HG02938 (cell line): ENCODE data around the gene CCL7.

Experiments used
- ATAC-seq: cut with Tn5 transposase; IDR thresholded peaks from one replicate; pipeline ENCODE4 v1.9.1; 2021; ENCODE audit warnings: mild to moderate bottlenecking, moderate library complexity; ENCODE audit not compliant: unreplicated experiment

CCL7 gene

DNA sequence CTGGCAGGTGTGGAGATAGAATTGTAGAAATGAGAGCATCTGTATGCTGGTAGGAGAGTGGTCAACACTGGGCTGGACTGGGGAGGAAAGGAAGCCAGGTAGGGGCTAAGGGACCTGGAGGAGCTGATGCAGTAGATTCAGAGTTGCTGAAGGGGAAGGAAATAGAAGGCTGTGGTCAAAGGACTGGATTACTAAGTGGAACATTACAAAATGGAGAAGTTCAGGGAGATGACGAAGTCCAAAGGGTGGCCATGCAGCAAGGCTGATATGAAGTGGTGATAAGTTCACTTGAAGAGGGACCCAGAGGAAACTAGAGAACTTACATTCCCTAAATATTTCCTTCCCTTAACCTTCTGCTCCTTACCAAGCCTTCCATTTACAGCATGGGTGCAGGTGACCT is 23.6 kb upstream of the CCL7 start:
- ATAC-seq = no peak

DNA sequence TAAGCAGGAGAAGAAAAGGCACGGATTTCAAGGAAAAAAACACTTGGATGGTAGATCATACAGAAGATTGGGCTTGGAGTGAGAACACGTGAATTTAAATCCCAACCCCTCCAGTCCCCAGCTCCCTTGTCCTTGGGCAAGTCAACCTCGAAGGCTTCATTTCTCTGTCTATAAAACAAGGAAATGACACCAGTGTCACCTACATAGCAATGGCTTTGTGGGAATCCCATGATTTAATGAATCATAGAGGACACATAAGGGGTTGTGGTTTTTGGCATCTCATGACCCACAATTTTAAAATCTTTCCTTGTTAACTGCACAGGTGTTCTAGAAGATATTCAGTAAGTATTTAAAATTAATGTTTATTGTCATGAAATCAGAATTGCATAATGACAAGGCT is 23.1 kb upstream of the CCL7 start:
- no peak for ATAC-seq

DNA sequence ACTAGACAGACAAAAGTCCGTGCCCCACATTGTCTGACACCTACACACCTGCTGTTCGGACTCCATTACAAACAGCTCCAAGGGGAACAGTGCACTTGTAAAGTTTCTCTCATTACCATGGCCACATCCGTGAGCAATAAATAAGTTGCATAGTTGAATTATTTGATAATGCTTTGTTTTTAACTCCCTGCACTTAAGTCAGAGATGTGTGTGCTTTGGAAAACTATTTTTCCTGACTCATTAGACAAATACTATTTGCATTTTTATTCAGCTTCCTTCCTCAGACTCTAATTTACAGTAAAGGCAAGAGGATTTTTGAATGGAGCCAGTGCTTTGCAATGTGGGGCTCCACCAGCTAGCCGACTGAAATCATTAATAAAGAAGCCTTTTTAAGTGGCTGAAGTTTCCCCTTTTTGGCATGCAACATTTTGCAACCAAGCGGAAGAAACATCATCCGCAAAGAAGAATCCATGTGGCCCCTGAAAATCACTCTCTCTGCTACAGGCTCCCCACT is 21.5 kb upstream of the CCL7 start:
- ATAC-seq = no peak

DNA sequence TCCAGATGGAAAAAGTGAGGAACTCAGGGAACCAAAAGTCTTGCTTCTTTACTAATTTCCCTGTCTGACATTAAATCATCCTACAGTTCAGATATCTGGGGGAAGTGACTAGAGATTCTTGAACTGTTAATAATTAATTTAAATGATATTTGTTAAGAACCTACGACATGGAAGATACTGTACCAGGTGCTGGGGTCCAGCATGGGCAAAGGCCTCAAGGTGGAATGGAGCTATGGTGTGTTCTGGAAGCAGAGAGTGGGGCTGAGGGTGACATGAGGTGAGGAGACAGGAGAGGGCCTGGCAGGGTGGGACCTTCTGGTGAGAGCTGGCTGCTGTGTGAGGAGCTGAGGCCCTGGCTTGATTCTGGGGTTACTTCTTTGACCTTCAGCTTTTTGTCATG is 21.0 kb upstream of the CCL7 start:
- ATAC-seq = no peak

DNA sequence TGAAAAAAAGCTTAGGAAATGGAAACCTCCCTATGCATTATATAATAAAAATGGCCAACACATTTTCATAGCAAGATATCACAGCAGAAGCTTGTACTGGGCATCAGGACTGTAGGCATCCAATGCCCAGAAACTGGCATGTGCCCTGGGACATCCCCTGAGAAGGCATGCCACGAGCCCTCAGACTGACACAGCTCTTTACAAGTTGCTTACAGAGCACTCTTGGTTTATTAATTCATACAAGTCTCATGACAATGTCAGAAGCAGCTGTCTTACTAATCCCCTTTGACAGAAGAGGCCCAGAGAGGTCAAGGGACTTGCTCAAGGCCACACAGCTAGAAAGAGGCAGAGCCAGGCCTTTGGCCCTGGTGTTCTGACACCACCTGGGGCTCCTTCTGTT is 20.5 kb upstream of the CCL7 start:
- ATAC-seq = no peak

DNA sequence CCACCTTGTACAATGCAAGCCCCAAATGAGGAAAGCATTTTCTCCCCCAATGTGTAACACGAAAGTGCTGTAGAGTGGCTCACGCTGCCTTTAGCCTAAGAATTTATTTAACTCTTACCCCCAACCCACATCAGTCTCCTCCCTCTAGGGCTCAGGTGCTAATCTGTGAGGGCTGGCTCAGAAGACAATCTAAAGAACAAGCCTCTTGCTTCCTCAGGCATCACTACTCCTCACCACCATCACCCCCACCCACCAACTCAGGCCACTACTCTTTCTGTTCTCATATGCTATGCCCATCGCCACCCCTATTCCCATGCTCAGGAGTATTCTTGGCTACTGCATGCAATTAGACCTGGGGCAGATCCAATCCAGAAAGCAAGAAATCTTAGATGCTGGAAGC is 18.8 kb upstream of the CCL7 start:
- ATAC-seq = no peak

DNA sequence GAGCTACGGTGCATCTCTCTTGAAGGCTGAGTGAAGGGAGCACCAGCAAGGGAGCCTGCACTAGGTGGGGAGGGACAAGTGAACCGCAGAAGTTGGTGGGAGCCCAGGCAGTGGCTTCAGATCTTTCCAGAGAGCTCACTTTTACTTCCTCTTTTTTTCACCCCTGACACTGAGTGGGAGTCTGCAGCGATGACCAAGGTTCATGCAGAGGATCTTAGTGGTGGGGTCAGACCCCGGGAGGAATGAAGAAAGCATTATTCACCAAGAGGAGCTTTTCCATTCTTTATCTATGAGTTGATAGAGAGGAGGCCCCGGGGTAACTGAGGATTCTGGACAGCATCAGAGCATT is 18.0 kb upstream of the CCL7 start:
- ATAC-seq = no peak

DNA sequence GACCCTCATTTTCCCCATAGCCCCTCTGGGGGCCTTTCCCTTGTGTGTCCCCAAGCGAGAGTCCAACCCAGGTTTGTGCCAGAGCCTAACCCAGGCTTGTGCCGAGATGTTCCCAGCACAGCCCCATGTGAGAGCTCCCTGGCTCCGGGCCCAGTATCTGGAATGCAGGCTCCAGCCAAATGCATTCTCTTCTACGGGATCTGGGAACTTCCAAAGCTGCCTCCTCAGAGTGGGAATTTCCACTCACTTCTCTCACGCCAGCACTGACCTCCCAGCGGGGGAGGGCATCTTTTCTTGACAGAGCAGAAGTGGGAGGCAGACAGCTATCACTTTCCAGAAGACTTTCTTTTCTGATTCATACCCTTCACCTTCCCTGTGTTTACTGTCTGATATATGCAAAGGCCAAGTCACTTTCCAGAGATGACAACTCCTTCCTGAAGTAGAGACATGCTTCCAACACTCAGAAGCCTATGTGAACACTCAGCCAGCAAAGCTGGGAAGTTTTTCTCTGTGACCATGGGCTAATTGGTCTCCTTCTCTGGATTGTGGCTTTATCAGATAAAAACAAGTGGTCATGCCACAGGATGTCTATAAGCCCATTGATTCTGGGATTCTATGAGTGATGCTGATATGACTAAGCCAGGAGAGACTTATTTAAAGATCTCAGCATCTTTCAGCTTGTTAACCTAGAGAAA is 17.4 kb upstream of the CCL7 start:
- no peak for ATAC-seq

DNA sequence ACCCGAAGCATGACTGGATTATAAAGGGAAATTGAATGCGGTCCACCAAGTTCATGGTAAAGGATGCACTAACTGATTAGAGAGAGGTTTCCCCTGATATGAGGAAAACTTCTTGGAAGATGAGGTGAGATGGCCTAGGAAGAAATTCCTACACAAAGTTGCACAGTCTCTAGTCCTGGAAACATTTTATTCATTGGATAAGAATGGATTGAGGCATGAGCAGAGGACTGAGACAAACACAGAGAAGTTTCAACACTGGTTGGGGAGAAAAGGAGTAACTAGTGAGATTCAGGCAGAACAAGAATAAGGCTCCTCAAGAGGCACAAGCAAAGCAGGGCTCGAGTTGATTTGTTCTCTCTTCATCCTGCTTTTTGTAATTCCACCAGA is 16.9 kb upstream of the CCL7 start:
- no peak for ATAC-seq

DNA sequence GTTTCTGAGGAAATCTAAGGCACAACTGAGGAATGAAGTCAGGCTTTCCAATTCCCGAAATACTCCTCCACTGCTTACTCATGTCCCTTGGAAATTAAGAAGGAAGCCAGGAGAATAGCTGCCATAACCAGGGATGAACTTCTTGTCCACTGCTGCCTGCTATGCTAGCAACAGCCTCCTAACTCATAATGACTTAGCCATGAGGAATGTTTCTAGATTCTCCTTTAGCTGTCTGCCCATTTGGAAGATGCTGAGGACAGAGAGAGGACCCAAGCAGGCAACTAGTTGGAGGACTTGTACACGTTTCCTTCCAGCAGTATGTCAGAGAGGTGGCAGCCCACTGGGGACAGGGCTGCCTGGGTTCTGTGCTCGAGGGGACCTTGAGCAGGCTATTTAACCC is 15.9 kb upstream of the CCL7 start:
- no peak for ATAC-seq

DNA sequence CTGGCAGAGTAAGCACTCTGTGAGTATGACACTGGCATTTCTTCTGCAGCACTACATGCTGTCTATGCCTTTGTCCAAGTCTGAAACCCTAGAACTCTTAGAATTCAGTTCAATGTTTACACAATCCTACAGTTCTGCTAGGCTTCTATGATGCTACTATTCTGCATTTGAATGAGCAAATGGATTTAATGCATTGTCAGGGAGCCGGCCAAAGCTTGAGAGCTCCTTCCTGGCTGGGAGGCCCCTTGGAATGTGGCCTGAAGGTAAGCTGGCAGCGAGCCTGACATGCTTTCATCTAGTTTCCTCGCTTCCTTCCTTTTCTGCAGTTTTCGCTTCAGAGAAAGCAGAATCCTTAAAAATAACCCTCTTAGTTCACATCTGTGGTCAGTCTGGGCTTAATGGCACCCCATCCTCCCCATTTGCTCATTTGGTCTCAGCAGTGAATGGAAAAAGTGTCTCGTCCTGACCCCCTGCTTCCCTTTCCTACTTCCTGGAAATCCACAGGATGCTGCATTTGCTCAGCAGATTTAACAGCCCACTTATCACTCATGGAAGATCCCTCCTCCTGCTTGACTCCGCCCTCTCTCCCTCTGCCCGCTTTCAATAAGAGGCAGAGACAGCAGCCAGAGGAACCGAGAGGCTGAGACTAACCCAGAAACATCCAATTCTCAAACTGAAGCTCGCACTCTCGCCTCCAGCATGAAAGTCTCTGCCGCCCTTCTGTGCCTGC is 15.2 kb upstream of the CCL7 start, which contains the start of gene CCL2:
Gene CCL2 (plus strand): TSS at position 635 of the 730 bp plus-strand sequence. CDS start 65 bp downstream, at position 700.
- ATAC-seq = no peak

DNA sequence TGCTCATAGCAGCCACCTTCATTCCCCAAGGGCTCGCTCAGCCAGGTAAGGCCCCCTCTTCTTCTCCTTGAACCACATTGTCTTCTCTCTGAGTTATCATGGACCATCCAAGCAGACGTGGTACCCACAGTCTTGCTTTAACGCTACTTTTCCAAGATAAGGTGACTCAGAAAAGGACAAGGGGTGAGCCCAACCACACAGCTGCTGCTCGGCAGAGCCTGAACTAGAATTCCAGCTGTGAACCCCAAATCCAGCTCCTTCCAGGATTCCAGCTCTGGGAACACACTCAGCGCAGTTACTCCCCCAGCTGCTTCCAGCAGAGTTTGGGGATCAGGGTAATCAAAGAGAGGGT is 14.7 kb upstream of the CCL7 start:
- no peak for ATAC-seq

DNA sequence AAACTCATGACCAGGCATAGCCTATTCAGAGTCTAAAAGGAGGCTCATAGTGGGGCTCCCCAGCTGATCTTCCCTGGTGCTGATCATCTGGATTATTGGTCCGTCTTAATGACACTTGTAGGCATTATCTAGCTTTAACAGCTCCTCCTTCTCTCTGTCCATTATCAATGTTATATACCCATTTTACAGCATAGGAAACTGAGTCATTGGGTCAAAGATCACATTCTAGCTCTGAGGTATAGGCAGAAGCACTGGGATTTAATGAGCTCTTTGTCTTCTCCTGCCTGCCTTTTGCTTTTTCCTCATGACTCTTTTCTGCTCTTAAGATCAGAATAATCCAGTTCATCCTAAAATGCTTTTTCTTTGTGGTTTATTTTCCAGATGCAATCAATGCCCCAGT is 14.2 kb upstream of the CCL7 start:
- no peak for ATAC-seq

DNA sequence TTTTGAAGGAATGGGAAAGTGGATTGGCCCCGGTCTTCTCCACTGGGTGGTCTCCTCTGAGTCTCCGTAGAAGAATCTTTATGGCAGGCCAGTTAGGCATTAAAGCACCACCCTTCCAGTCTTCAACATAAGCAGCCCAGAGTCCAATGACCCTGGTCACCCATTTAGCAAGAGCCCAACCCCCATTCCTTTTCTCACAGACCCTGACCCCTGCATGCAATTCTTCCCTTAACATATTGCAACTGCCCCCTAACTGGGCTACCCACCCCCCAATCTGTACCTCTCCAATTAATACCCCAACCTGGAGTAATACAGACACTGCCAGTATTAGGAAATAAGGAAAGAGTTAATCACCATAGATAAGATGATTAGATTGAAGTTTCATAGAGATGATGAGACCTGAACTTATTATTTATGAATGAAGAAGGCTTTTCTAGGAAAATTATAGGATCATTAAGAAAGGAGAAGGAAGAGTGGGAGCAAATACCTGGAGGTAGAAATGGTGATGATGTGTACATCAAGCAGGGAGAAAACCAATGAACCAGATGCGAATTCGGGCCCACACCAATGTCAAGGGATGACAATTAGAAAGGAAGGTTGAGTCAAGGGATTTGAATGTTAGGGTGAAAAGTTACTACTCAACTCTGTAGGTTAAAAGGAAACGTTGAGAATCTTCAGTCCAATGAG is 12.6 kb upstream of the CCL7 start:
- ATAC-seq = no peak

DNA sequence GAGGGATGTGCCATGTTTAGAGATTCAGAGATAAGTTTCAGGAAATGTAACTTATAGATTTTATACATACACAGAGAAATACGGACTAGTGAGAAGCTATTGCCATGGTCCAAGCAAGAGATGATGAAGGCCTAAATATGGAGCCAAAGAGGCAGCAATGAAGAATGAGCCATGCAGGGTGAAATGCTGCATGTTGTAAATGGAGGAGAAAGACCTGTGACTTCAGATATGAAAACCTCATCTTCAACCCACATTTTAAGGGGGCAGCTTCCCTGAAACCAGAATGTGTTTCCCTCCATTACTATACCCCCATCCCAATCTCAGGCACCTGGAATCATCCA is 12.1 kb upstream of the CCL7 start:
- no peak for ATAC-seq

DNA sequence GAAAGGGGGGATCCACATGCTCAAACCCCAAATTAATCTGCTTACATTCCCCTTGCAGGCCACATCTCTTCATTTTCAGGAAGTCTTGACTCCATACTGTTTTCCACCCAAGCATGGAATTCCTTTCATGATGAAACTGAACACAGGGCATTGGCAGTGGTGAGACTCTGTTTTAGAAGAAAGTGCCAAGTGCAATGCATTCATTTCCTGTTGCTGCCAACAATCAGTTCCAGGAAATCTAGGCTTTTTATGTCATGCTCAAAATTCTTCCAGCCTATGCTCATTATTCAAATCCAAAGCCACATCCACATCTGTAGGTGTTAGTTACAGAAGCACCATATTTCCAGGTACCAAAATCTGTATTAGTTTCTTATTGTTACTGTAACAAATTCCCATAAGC is 10.9 kb upstream of the CCL7 start:
- no peak for ATAC-seq

DNA sequence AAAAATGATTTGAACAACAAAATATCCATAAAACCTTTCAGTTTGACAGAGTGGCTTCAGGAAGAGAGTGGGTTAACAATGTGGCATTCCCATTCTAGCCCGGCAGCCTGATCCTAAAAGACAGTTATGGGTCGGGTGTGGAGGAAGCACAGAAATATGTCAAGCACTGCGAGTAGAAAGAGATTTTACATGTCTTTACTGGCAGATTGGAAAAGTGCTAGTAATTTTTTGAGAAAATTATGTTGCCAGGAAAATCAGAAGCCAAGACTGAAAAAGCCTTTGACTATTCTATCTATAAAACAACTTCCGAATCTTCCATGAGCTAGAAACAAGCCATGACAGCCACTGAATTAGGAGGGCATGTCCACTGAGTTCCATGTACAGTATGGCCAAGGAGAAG is 9.2 kb upstream of the CCL7 start:
- ATAC-seq = no peak

DNA sequence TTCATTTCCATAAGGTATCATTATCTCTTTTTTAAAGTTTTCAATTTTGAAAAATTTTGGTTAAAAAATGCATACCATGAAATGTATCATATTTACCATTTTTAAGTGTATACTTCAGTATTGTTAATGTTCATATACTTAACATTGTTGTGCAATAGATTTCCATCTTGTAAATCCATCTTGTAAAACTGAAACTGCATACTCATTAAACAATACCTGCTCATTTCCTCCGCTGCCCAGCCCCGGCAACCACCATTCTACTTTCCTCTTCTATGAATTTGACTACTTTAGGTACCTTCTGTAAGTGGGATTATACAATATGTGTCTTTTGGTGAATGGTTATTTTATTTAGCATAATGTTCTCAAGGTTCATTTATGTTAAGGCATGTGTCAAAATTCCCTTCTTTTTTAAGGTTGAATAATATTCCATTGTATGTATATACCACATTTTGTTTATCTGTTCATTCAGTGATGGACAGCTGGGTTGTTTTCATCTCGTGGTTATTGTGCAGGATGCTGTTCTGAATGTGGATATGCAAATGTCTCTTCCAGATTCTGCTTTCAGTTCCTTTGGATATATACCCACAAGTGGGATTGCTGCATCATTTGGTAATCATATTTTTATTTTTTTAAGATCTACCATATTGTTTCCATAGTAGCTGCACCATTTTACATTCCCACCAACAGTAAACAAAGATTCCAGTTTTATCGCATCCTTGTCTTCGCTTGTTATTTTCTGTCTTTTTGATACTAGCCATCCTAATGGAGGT is 8.3 kb upstream of the CCL7 start:
- ATAC-seq = no peak

DNA sequence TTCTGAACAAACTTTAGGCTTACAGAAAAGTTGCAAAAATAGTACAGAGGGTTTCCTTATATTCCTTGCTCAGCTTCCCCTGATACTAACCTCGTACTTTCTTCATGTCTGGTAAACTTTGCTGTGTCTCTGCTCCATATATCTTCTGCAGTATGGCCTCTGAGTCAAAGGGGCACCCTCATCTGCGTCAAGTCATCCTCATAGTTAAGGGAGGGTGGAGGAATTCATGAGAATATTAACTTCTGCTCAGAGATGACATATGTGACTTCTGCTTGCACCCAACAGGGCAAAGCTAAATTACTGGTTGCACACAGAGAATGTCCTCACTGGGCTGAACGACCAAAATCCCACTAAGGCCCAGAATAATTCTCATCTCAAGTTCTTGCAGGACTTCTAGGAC is 4.3 kb upstream of the CCL7 start:
- no peak for ATAC-seq

DNA sequence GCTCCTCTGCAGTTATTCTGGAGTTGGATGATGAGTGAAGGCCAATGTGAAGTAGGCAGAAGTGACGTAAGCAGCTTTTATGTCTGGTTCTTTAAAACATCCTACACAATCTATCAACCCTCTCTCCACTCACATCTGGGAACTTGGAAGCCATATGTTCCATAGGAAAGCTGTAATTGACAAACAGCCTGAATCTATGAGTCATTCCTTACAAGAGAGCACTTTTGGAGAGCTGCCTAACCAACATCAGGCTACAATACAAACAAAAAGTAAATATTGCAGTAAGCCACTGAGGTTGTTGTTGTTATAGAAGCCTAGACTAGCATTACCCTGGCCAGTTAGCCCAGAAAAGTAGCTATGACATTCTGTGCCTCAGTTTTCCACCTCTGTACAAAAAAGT is 5.9 kb downstream of the CCL7 start:
- no peak for ATAC-seq

DNA sequence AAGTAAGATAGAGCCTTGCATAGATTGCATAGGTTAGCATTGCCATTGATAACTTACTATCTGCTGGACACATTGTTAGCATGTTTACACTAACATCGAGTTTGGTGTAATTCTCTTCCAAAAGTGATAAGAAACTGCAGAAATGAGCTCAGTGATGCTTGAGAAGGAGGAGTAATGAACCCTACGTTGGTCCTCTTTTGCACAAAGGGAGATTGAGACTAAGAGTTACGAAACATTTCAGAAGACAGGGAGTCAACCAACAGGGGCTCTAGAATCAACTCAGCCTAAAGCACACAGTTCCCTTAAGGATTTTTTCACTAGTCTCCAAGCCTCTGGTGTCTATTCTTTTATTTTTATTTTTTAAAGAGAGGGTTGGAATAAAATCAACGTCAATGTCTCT is 6.8 kb downstream of the CCL7 start:
- no peak for ATAC-seq

DNA sequence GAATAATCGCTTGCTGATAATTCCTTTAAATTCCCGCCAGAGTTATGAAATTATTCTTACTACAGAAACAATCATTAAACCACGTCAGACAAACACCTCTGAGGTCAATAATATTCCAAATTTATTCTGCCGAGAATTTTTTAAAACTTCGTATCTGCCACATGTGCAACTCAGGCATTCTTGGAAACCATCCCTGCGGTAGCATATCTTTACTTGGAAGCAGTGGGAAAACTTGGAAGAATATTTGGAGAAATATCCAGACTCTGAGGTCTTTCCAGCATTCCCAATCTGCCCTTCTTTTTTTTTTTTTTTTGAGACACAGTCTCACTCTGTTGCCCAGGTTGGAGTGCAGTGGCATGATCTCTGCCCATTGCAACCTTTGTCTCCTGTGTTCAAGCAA is 13.6 kb downstream of the CCL7 start:
- no peak for ATAC-seq
